22Rv1 (cell line): Measurements from ENCODE around the gene KCNQ4.

Experiments used
- ZFX ChIP-seq: fragments of 450-650 bp; IDR thresholded peaks from 2 replicates; pipeline ENCODE4 v1.6.1; 2017; ENCODE audit warnings: antibody characterized with exemption, borderline replicate concordance
- TF ChIP-seq, protein P1 (sequence below): fragments of 450-650 bp; IDR thresholded peaks from 2 replicates; pipeline ENCODE4 v1.5.1; 2017; ENCODE audit warnings: mild to moderate bottlenecking

DNA sequence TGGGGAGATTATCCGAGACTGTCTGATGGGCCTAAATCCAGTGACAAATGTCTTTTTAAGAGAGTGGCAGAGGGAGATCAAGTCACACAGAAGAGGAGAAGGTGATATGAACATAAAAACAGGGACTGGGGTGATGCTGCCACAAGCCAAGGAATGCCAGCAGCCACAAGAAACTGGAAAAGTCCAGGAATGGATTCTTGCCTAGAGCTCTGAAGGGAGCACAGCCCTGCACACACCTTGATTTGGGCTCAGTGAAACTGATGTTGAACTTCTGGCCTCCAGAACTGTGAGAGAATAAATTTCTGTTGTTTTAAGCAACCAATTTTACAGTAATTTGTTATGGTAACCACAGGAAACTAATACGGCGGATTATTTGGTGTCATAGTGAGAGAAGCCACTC lies 59.1 kb downstream of the KCNQ4 start:
- TF ChIP-seq, protein P1, sequence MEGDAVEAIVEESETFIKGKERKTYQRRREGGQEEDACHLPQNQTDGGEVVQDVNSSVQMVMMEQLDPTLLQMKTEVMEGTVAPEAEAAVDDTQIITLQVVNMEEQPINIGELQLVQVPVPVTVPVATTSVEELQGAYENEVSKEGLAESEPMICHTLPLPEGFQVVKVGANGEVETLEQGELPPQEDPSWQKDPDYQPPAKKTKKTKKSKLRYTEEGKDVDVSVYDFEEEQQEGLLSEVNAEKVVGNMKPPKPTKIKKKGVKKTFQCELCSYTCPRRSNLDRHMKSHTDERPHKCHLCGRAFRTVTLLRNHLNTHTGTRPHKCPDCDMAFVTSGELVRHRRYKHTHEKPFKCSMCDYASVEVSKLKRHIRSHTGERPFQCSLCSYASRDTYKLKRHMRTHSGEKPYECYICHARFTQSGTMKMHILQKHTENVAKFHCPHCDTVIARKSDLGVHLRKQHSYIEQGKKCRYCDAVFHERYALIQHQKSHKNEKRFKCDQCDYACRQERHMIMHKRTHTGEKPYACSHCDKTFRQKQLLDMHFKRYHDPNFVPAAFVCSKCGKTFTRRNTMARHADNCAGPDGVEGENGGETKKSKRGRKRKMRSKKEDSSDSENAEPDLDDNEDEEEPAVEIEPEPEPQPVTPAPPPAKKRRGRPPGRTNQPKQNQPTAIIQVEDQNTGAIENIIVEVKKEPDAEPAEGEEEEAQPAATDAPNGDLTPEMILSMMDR: no peak
- no peak for TF ChIP-seq ZFX
